HG03442 (cell line): Measurements from ENCODE around the gene KIF13A.
"Not testable (repeated sequence)": the region's sequence is repeated elsewhere in the genome, so short reads cannot be mapped to it uniquely, and the experiment has no call there.

Source experiments
- ATAC-seq: cut with Tn5 transposase; IDR thresholded peaks from one replicate; pipeline ENCODE4 v1.9.1; 2021; ENCODE audit warnings: mild to moderate bottlenecking, moderate library complexity; ENCODE audit not compliant: unreplicated experiment

The KIF13A gene

DNA sequence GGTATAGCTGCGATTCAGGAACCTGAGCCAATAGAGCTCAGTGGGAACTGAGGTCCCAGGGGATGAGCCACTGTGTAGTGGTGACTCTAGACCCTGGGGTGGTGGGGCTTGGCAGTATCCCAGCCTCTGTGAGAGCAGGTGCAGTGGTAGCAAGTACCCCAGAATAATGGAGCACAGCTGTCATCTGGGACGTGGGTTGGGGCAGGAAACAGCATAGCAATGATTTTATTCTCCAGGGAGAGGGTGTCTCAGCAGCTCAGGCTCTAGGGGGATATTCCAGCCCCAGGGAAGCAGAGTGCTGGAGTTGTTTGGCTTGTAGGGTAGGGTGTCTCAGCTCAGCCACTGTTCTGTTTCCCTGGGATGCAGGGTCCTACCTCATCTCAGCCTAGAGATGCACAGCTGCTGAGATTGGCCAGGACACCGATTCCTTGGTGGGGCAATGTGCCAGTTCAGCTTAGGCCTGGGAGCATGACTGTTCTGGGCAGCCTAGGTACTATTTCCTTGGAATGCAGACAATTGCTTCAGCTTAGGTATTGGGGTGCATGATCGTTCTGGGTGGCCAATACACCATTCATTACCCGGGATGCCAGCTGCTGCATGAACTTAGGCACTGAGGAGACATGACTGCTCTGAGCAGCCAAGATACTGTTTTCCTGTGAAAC, 246.7 kb downstream of the KIF13A start:
- no peak for ATAC-seq

DNA sequence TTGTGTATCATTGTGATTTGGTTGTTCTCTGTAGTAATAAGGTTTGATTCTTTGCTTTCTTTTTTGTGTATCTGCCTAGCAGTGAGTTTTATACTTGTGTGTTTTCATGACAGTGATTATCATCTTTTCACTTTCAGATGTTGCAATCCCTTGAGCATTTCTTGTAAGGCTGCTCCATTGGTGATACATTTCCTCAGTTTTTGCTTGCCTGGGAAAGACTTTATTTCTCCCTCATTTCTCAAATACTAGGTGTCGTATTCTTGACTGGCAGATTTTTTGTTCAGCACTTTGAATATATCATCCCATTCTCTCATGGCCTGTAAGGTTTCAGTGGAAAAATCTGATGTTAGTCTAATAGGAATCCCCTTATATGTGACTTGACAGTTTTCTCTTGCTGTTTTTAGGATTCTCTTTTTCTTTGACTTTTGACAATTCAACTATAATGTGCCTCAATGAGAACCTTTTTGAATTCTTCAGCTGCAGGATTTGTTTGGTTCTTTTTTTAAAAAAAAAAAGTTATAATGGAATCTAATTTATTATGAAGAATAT, 249.7 kb downstream of the KIF13A start:
- ATAC-seq = no peak

DNA sequence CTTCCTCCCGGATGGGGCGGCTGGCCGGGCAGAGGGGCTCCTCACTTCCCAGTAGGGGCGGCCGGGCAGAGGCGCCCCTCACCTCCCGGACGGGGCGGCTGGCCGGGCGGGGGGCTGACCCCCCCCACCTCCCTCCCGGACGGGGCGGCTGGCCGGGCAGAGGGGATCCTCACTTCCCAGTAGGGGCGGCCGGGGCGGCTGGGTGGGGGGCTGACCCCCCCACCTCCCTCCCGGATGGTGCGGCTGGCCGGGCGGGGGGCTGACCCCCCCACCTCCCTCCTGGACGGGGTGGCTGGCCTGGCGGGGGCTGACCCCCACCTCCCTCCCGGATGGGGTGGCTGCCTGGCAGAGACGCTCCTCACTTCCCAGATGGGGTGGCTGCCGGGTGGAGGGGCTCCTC, 252.1 kb downstream of the KIF13A start:
- ATAC-seq = not testable (repeated sequence)

DNA sequence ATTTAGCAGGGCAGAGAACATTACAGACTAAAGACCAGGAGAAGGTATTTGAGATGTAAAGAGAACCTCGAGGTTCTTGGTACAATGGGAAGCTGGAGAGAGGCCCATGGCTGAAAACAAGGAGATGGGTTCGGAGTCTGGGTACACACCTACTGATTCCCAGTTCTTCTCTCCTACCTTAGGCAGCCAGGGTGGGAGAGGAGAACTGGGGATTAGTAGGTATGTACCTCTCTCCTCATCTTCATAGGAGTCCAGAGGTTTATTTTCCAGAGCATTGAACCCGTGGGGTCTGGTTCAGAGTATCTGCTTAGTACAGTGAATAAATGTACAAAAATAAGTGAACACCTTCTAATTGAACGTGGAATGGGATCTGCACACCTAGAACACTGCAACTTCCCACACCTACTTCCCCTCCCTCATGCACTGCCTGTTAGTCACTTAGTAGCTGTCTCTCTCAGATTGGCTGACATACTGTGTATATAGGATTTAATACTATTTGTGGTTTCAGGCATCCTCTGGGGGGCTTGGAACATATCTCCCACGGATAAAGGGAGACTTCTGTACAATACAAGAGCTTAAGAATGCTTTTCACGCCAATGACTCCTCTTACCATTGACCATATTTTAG, 257.2 kb downstream of the KIF13A start:
- no peak for ATAC-seq

DNA sequence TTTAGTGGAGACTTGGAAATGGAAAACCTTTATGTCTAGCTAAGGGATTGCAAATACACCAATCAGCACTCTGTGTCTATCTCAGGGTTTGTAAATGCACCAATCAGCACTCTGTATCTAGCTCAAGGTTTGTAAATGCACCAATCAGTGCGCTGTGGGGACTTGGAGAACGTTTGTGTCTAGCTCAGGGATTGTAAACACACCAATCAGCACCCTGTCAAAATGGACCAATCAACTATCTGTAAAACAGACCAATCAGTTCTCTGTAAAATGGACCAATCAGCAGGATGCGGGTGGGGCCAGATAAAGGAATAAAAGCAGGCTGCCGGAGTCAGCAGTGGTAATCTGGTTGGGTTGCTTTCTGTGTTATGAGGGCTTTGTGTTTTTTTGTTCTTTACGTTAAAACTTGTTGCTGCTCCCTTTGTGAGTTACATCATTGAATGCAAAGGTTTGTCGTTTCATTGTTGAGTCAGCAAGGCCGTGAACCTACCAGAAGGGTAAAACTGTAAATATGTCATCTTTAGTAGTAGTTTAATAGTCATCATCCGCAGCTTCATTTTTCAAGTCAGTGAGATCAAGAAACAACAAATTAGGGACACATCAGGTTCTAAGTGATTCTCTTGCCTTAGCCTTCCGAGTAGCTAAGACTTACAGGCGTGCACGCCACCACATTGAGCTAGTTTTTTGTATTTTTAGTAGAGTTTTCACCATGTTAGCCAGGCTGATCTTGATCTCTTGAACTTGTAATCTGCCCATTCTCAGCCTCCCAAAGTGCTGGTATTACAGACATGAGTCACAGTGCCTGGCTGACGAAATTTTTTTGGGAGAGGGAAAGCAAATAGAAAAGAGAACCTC, 258.0 kb downstream of the KIF13A start:
- ATAC-seq = no peak

DNA sequence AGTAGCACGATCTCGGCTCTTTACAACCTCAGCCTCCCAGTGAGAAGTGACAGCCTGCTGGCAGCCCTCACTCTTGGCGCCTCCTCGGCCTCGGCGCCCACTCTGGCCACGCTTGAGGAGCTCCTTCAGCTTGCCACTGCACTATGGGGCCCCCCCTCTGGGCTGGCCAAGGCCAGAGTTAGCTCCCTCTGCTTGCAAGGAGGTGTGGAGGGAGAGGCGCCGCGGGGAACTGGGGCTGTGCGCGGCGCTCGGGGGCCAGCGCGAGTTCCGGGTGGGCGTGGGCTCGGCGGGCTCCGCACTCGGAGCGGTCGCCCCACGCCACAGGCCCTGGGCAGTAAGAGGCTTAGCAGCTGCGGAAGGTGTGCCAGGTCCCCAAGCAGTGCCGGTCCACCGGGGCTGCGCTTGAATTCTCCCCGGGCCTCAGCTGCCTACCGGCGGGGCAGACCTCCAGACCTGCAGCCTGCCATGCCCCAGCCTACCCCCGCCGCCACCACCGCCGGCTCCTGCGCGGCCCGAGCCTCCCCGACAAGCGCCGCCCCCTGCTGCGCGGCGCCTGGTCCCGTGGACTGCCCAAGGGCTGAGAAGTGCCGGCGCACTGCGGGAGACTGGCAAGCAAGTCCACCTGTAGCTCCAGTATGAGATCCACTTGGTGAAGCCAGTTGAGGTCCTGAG, 258.7 kb downstream of the KIF13A start:
- ATAC-seq = no peak

DNA sequence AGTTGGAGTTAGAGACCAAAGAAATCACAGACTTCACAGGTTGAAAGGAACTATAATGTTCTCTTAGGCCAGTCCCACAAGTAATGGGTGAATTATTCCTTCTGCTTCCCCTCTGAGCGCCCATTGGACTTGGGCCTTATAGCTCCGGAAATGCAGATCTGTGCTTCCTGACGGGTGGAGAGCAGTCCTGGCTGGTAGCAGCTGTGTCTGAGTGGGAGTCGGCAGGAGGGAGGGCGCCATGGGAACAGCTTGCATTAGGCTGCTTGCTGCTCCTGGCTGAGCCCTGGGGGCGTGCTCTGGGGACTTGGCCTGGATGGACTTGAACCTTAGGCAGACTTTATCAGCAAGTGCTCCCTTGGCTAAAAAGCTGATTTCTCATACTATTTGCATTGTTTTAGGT, 262.4 kb downstream of the KIF13A start:
- no peak for ATAC-seq

DNA sequence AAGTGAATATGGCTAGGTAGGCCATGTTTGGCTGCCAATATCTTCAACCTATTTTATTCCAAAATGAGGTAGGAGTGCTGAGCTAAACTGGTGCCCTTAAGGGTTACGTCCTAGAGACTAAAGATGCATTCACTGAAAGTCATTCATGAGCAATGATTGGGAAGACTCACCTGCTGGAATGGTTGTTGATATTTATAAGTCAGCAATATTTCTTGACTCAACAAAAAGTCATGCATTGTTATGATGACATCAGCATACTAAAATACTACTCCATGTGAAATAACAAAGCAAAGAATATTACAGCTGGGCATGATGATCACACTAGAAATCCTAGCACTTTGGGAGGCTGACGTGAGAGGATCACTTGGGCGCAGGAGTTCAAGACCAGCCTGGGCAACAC, 263.1 kb downstream of the KIF13A start:
- no peak for ATAC-seq

DNA sequence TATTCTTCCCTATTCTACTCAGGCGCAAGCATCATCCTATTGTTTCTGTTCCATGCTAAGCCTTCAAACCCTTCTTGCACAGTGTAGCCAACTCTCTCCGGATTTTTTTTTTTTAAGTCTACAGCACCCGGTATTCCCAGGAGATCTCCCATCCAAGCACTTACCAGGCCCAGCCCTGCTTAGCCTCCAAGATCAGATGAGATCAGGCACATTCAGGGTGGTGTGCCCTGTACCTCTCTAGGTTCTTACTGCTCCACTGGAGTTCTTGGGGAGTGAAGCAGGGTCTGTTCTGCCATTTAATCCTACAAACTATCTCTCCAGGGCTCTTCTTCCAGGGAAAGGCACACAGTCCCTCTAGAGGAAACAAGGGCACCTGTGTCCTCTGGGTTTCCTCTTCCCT, 265.8 kb downstream of the KIF13A start:
- ATAC-seq = no peak

DNA sequence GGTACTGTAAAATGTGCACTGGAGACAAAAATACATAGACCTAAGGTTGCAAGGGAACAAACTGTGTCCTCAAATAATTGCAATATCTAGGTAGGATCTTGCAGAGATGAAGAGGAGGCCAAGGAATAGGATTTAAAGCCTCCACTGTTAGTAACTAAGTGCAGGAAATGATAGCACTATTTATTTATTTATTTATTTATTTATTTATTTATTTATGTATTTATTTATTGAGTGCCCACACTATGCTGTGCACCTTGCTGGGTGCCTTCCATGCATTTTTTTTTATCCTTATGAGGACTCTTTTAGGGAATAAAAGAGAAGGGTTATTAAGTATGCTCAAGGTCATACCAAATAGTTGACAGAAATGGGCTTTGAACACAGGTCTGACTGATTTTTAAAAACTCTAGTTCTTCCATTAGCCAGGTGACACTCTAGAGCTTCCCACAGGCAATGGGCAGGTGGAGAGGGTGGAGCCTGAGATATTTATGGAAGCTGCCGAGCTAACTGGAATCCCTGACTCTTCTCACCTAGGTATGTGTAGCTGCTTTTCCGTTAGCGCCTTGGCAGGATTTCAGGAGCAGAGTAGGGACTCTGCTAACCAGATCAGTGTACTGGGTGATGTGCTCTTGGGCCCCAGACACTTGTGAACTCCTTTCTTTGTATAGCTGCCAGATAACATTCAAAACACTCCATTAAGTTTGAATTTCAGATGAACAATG, 268.0 kb downstream of the KIF13A start:
- ATAC-seq = no peak

DNA sequence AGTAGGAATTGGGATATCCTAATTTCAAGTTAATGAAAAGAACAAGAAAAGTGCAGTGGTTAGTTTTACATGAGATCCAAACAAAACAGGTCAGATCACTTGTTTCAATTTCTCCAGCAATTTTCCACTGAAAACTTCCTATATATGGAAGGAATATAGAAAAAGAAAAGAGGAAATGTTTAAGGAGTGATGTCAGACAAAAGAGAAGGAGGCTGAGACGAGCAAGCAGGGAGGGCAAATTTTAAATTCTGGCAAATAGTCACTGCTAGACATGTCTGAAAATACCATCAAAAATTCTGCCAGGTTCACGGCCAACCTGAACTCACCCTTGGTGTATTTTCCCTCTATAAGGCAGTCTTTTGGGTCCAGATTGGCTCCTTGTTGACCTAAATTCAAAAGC, 271.2 kb downstream of the KIF13A start:
- ATAC-seq = no peak

DNA sequence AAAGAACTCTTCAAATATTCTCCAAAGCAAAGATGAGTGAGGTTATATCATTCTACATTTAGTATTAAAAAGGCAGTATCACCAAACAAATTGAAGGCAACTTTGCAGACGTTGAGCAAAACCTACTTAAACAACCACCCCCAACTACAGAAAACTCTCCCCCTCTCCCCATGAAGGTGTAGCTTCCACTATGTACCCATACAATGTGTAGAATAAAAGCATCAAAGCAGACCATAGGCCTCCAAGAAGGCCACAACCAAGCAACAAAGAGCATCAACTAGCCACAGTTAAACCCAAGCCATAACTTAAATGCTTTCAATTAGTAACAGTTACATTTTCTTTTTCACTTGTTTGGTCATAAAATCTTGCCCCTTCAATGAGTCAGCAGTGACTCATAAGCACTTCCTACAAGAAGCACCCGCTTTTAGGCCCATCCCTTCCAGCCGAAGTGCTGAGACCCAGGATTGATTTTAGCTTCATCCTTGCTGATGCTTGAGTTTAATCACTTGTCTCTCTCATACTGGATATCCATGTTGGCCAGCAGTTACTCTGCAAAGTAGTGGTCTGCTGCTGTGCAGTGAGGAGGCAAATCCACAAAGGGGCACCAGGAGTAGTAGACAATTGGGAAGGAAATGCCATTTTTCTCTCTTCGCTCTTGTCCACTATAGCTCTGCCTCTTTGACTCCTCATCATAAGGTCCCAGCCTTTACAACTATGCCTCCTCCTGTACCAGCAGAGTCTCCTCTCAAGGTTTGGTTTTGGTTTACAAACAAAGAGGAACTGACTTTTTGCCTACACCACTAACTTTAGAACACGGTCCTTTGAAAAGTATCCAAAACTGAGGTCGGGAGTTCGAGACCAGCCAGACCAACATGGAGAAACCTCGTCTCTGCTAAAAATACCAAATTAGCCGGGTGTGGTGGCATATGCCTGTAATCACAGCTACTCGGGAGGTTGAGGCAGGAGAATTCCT, 272.3 kb downstream of the KIF13A start:
- ATAC-seq = peak; percentile 86

DNA sequence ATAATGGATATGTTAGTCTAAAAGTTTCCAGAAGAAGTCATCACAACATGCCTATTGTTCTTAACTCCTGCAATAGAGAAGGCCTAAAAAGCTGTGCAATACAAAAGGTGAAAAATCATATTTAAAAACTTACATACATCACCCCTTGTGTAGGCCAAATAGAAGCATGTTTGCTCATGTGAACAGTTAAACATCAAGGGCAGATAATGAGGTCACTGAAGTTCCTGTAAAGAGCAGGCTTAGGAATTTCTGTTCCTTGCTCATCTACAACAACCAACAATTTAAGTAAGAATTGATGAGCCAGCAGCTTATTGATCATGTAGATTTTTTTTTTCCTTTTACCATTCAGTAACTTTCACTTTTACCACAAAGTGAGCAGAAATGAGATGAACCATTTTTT, 273.3 kb downstream of the KIF13A start:
- ATAC-seq = no peak

DNA sequence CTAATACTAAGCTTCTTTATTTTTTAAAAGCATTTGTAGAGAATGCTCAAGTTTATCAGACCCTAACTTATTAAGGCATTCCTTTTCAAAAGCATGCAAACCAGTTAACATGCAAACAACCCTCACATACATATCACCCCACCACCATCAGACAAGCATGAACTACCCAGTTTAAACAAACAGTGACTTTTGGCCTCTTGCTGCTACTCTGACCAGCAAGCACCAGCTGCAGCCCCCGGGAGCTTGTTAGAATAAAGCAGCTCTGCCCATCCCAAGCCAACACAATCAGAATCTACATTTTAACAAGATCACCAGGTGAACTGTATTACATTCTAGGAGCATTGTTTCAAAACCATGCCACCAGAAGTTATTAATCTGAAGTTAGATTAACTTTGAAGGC, 274.9 kb downstream of the KIF13A start:
- no peak for ATAC-seq

DNA sequence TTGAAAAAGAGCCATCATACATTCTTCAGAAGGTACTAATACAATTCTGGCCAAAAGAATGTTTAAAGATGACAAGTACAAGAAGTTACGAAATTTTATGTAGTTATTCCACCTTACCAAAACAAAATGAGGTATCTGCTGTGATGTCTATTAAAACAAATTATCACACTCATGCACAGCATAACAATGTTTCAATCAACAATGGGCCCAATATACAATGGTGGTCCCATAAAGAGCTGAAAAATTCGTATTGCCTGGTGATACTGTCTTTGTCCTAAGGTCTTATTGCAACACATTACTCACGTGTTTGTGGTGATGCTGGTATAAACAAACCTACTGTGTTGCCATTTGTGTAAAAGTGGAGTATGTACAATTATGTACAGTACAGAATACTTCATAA, 277.1 kb downstream of the KIF13A start:
- no peak for ATAC-seq

DNA sequence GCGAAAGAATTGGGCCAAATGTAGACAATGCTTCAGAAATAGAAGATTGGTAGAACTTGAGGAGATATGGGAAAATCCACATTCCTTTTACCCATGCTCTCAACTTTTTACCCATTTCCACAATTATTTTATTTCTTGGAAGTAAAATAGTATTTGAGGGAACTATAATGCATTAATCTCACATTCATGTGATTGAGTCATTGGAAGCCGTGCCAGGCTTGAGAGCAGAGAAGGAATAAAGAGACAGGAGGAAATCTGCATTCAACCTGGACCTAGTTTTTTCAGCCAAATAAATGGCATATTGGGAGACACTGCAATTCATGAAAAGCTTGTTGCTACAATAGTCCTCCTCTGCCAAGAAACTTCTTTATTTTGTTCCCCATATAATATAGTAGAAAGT, 278.0 kb downstream of the KIF13A start:
- ATAC-seq = no peak
